Measurements from ENCODE around the gene CACNA1I. TPM values are rescaled to one million over a fixed set of nuclear protein-coding genes. Genes with fewer than 3 reads are reported as not detected.

Gene CACNA1I
- total RNA-seq, 1 donor from 2014 or later: 0.60 TPM

GRCh38 chr22:39712751-39713525 lies 142.4 kb downstream of the CACNA1I start:
- H3K36me3 Mint-ChIP-seq: no peaks in the 10 kb centered on the region
- no peak overlapping the region for H3K27ac Mint-ChIP-seq
- peaks cover 14% of the 10 kb centered on the region for H3K4me1 Mint-ChIP-seq (ENCODE audit: unreplicated experiment)
- no peak overlapping the region for H3K4me3 Mint-ChIP-seq
- no peak for DNase-seq (ENCODE audit: extremely low spot score, unreplicated experiment)
- H3K9me3 Mint-ChIP-seq: no peaks in the 10 kb centered on the region
- TF ChIP-seq CTCF (conservative IDR thresholded peaks at IDR 0.05): no peak
- peaks cover 47% of the 10 kb centered on the region for H3K27me3 Mint-ChIP-seq

GRCh38 chr22:39713799-39714290 lies 143.3 kb downstream of the CACNA1I start:
- Mint-ChIP-seq H3K9me3 (no peaks in the 10 kb centered on the region), H3K4me1 (ENCODE audit: unreplicated experiment) (peaks cover 14% of the 10 kb centered on the region), H3K36me3 (no peaks in the 10 kb centered on the region), H3K27me3 (peaks cover 41% of the 10 kb centered on the region), H3K27ac (no peak overlapping the region), H3K4me3 (no peak overlapping the region)
- no peak for TF ChIP-seq CTCF (conservative IDR thresholded peaks at IDR 0.05)
- DNase-seq (ENCODE audit: extremely low spot score, unreplicated experiment): no peak

GRCh38 chr22:39714321-39714720 lies 143.8 kb downstream of the CACNA1I start:
- no peaks in the 10 kb centered on the region for H3K36me3 Mint-ChIP-seq
- no peak overlapping the region for H3K4me3 Mint-ChIP-seq
- H3K9me3 Mint-ChIP-seq: no peaks in the 10 kb centered on the region
- peaks cover 14% of the 10 kb centered on the region for H3K4me1 Mint-ChIP-seq (ENCODE audit: unreplicated experiment)
- H3K27me3 Mint-ChIP-seq: peaks cover 38% of the 10 kb centered on the region
- TF ChIP-seq CTCF (conservative IDR thresholded peaks at IDR 0.05): no peak
- no peak overlapping the region for H3K27ac Mint-ChIP-seq
- no peak for DNase-seq (ENCODE audit: extremely low spot score, unreplicated experiment)

- Mint-ChIP-seq H3K36me3 (no peaks in the 10 kb centered on the region), H3K27me3 (peaks cover 29% of the 10 kb centered on the region), H3K4me3 (no peak overlapping the region), H3K4me1 (ENCODE audit: unreplicated experiment) (peaks cover 24% of the 10 kb centered on the region), H3K27ac (no peak overlapping the region), H3K9me3 (no peaks in the 10 kb centered on the region)
- no peak for DNase-seq (ENCODE audit: extremely low spot score, unreplicated experiment)
- no peak for TF ChIP-seq CTCF (conservative IDR thresholded peaks at IDR 0.05)
Observed at GRCh38 chr22:39715778-39716495, 145.4 kb downstream of the CACNA1I start.

GRCh38 chr22:39716534-39716933 lies 146.0 kb downstream of the CACNA1I start:
- H3K36me3 Mint-ChIP-seq: no peaks in the 10 kb centered on the region
- no peak overlapping the region for H3K27ac Mint-ChIP-seq
- no peak for DNase-seq (ENCODE audit: extremely low spot score, unreplicated experiment)
- no peaks in the 10 kb centered on the region for H3K9me3 Mint-ChIP-seq
- peaks cover 22% of the 10 kb centered on the region for H3K4me1 Mint-ChIP-seq (ENCODE audit: unreplicated experiment)
- peaks cover 28% of the 10 kb centered on the region for H3K27me3 Mint-ChIP-seq
- no peak for TF ChIP-seq CTCF (conservative IDR thresholded peaks at IDR 0.05)
- no peak overlapping the region for H3K4me3 Mint-ChIP-seq
